Measurements from ENCODE around the gene LECT2.

Gene LECT2

DNA sequence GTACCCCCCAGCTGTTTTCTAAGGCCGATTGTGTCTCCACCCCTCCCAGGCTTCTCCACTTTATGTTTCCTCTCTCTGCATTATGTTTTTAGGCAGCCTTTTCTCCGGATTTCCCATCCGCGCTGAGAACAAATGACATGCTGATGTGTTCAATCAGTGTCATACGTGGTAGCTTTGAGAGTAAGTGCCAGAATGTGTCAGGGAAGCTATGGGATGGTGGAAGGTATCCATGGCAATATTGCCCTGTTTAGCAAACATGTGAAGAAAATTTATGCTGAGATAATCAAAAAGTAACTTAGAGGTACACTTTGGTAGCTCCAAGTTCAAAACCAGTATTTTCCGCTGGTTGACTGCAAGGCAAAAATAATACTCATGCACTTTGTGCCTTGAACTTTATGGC is 36.6 kb upstream of the LECT2 start:
- in situ Hi-C loops (cut with MboI; ENCODE audit: low pct_unique_long_range_greater_than_20kb, low sequenced_read_pairs, unreplicated experiment): no loop called here
- no peak for DNase-seq (ENCODE audit: low spot score)
- TF ChIP-seq, protein P1, sequence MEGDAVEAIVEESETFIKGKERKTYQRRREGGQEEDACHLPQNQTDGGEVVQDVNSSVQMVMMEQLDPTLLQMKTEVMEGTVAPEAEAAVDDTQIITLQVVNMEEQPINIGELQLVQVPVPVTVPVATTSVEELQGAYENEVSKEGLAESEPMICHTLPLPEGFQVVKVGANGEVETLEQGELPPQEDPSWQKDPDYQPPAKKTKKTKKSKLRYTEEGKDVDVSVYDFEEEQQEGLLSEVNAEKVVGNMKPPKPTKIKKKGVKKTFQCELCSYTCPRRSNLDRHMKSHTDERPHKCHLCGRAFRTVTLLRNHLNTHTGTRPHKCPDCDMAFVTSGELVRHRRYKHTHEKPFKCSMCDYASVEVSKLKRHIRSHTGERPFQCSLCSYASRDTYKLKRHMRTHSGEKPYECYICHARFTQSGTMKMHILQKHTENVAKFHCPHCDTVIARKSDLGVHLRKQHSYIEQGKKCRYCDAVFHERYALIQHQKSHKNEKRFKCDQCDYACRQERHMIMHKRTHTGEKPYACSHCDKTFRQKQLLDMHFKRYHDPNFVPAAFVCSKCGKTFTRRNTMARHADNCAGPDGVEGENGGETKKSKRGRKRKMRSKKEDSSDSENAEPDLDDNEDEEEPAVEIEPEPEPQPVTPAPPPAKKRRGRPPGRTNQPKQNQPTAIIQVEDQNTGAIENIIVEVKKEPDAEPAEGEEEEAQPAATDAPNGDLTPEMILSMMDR (IDR thresholded peaks at IDR 0.05; ENCODE audit: extremely low read depth, insufficient read depth, missing control alignments): no peak

DNA sequence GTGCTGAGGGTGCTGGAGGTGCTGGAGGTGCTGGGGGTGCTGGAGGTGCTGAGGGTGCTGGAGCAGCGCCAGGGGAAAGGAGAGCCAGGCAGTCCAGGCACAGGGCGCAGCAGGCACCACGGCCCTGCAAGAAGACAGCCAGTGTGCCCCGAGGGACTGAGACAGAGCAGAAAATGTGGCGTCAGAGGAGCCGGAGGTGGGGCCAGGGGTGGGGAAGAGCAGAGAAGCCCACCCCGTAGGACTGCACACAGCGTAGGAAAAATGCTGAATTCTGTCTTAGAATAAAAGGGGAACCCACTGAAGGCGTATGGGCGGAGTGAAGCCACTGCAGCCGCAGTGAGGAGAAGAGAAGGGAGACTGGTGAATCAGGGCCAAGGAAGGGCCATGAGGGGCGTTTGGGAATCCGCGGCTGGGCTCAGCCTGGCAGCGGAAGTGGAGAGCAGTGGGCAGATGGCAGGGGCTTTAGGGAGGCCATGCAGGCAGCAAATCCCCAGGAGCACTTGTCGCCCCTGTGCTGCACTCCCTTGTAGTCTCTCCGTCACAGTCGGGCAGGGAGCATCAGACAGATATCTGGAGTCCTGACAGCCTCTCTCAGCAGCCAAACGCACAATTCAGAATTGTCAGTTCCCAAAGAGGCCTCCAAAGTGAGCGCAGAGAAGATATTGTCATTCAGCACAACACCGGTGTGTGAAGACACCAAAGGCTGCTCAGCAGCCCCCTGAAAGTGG is 35.9 kb upstream of the LECT2 start:
- in situ Hi-C loops (cut with MboI; ENCODE audit: low pct_unique_long_range_greater_than_20kb, low sequenced_read_pairs, unreplicated experiment): no loop called here
- TF ChIP-seq, protein P1 (IDR thresholded peaks at IDR 0.05; ENCODE audit: extremely low read depth, insufficient read depth, missing control alignments): no peak
- no peak for DNase-seq (ENCODE audit: low spot score)

DNA sequence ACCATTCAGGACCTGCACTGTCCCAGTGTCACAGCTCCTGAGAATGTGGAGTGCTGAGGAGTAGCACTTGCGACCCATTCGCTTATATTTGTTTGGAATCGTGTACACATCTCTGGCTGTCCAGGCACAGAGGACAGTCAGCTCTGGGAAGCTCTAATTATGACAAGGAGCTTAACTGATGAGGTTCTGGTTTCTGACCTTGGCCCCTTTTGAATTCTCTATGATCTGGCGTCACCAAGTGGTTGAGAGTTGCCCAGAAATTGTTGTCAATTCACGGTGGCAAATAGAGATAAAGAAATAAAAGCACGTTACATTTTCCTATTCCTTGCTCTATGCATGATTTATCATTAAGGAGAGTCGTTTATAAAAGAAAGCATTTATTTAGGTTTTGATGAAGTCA is 34.9 kb upstream of the LECT2 start:
- in situ Hi-C loops (cut with MboI; ENCODE audit: low pct_unique_long_range_greater_than_20kb, low sequenced_read_pairs, unreplicated experiment): no loop called here
- TF ChIP-seq, protein P1 (IDR thresholded peaks at IDR 0.05; ENCODE audit: extremely low read depth, insufficient read depth, missing control alignments): no peak
- DNase-seq (ENCODE audit: low spot score): no peak

DNA sequence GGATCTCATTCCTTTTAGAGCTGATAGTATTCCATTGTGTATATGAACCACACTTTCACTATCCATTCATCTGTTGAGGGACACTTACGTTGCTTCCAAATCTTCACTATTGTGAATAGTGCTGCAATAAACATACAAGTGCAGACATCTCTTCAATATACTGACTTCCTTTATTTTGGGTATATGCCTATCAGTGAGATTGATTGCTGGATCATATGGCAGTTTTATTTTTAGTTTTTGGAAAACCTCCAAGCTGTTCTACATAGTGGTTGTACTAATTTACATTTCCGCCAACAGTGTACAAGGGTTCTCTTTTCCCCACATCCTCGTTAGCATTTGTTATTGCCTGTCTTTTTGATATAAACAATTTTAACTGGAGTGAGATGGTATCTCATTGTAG is 33.8 kb upstream of the LECT2 start:
- no peak for DNase-seq (ENCODE audit: low spot score)
- TF ChIP-seq, protein P1 (IDR thresholded peaks at IDR 0.05; ENCODE audit: extremely low read depth, insufficient read depth, missing control alignments): no peak
- in situ Hi-C loops (cut with MboI; ENCODE audit: low pct_unique_long_range_greater_than_20kb, low sequenced_read_pairs, unreplicated experiment): no loop called here

DNA sequence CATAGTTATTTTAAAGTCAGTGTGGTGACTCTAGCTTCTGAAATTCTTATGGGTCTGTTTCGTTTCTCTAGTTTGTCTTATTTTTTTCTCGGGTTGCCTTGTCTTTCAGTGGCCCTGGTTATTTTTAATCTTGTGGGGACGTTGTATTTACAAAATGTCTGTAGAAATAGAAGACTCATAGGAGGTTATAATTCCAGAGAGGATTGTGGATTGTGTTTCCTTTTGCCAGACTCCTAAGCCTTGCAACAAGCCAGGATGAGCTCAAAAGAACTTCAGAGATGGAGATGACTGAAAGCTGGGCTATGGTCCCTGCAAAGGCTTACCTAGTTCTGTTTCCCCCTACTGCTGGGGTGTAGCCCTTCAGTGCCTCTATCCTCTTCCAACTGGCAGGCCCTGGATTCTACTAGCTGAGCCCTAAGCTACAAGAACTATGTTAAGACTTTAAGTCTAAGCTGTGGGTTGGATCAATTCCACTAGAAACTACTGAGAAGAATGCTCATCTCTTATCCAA is 32.2 kb upstream of the LECT2 start:
- in situ Hi-C loops (cut with MboI; ENCODE audit: low pct_unique_long_range_greater_than_20kb, low sequenced_read_pairs, unreplicated experiment): no loop called here

DNA sequence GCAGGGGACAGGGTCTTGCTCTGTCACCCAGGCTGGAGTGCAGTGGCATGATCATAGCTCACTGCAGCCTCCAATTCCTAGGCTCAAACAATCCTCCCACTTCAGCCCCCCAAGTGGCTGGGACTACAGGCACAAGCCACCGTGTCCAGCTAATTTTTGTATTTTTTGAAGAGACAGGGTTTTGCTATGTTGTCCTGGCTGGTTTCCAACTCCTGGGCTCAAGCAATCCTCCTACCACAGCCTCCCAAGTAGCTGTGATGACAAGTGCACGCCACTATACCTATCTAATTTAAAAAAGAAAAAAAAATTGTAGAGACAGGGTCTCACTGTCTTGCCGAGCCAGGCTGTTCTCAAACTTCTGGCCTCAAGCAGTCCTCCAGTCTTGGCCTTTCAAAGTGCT is 31.6 kb upstream of the LECT2 start:
- TF ChIP-seq, protein P1 (IDR thresholded peaks at IDR 0.05; ENCODE audit: extremely low read depth, insufficient read depth, missing control alignments): no peak
- DNase-seq (ENCODE audit: low spot score): no peak
- in situ Hi-C loops (cut with MboI; ENCODE audit: low pct_unique_long_range_greater_than_20kb, low sequenced_read_pairs, unreplicated experiment): no loop called here

More for the DNA sequence above, 32.2 kb upstream of the LECT2 start:
- DNase-seq (ENCODE audit: low spot score): no peak
- TF ChIP-seq, protein P1 (IDR thresholded peaks at IDR 0.05; ENCODE audit: extremely low read depth, insufficient read depth, missing control alignments): no peak
